NCI-H146 (cell line): ENCODE data around the gene PSORS1C1.
A peak's percentile ranks its signal among the peaks of the same experiment; 100 is the strongest.
"Not testable (repeated sequence)": the region's sequence is repeated elsewhere in the genome, so short reads cannot be mapped to it uniquely, and the experiment has no call there.

Experiments
- DNase-seq: peaks from one replicate; lab custom pipeline; 2025; lab: John Stamatoyannopoulos, UW

The PSORS1C1 gene

GRCh38 chr6:31114541-31114878 is at the start of gene PSORS1C1:
PSORS1C1 (plus strand) TSS chr6:31114800; CDS start chr6:31129633, 14,833 bp downstream.
- DNase-seq = no peak

GRCh38 chr6:31065556-31065955 is 49.0 kb upstream of the PSORS1C1 start:
- DNase-seq = no peak

GRCh38 chr6:31067028-31067427 is 47.6 kb upstream of the PSORS1C1 start:
- not testable (repeated sequence) for DNase-seq

- DNase-seq = not testable (repeated sequence)
These were observed 46.5 kb upstream of the PSORS1C1 start for GRCh38 chr6:31067891-31068668.

- peak; percentile 59 for DNase-seq
These were observed 45.8 kb upstream of the PSORS1C1 start for GRCh38 chr6:31068669-31069340.

- peak; percentile 12 for DNase-seq
These were observed 43.8 kb upstream of the PSORS1C1 start for GRCh38 chr6:31070711-31071197.

GRCh38 chr6:31074401-31074800 is 40.2 kb upstream of the PSORS1C1 start:
- DNase-seq = no peak

- DNase-seq = no peak
These were observed 39.1 kb upstream of the PSORS1C1 start for GRCh38 chr6:31075528-31075927.

- no peak for DNase-seq
These were observed 38.0 kb upstream of the PSORS1C1 start for GRCh38 chr6:31076611-31077010.

GRCh38 chr6:31079656-31080261 is 34.8 kb upstream of the PSORS1C1 start:
- DNase-seq = peak; percentile 52

GRCh38 chr6:31081872-31082271 is 32.7 kb upstream of the PSORS1C1 start:
- no peak for DNase-seq

GRCh38 chr6:31083742-31084354 is 30.8 kb upstream of the PSORS1C1 start:
- no peak for DNase-seq

- DNase-seq = no peak
These were observed 27.7 kb upstream of the PSORS1C1 start for GRCh38 chr6:31086788-31087440.

GRCh38 chr6:31087494-31088089 is 27.0 kb upstream of the PSORS1C1 start:
- DNase-seq = peak; percentile 62

- DNase-seq = no peak
These were observed 24.2 kb upstream of the PSORS1C1 start for GRCh38 chr6:31090275-31090972.

- DNase-seq = no peak
These were observed 23.6 kb upstream of the PSORS1C1 start for GRCh38 chr6:31090973-31091364.

GRCh38 chr6:31091680-31092079 is 22.9 kb upstream of the PSORS1C1 start:
- no peak for DNase-seq

GRCh38 chr6:31092238-31092637 is 22.4 kb upstream of the PSORS1C1 start:
- DNase-seq = no peak

GRCh38 chr6:31092769-31093505 is 21.7 kb upstream of the PSORS1C1 start:
- no peak for DNase-seq

GRCh38 chr6:31094389-31094881 is 20.2 kb upstream of the PSORS1C1 start:
- no peak for DNase-seq
